Fibroblast of lung (primary cell): ENCODE data around the gene MRTO4.
"Not testable (repeated sequence)": the region's sequence is repeated elsewhere in the genome, so short reads cannot be mapped to it uniquely, and the experiment has no call there.

Experiments used
- CTCF ChIP-seq, 2 donors: IDR thresholded peaks in 1 of 2; conservative IDR thresholded peaks in 1 of 2; 1 replicate in 1 of 2; 2 replicates in 1 of 2; pipeline ENCODE4 v1.5.1; 2011 to 2012; ENCODE audit warnings: low read length in 2 of 2, control low read depth in 1 of 2, inconsistent platforms in 1 of 2, low read depth in 1 of 2, mild to moderate bottlenecking in 1 of 2
- EZH2 ChIP-seq: IDR thresholded peaks from 2 replicates; pipeline ENCODE4 v1.5.1; 2012; ENCODE audit warnings: low read length, control low read depth, mild to moderate bottlenecking; ENCODE audit errors: missing control alignments

GRCh38 chr1:19256301-19256700 is 4.7 kb downstream of the MRTO4 start:
- TF ChIP-seq CTCF (conservative IDR thresholded peaks at IDR 0.05 in 1 of 2, IDR thresholded peaks at IDR 0.05 in 1 of 2; ENCODE audit: low read depth in 1 of 2, low read length in 2 of 2); EZH2: not testable (repeated sequence)
